Neuronal stem cell (in vitro differentiated cells): ENCODE data around the gene KCTD16.

Experiments
- DNase-seq: peaks from one replicate; pipeline ENCODE4 v3.0.0-alpha.2; 2013; ENCODE audit warnings: low spot score
- H2AFZ ChIP-seq: one replicate; pipeline ENCODE4 v1.6.1; 2013; ENCODE audit warnings: mild to moderate bottlenecking, low read length, inconsistent platforms
- H2AK5ac ChIP-seq: 2 replicates; pipeline ENCODE4 v1.6.1; 2013; ENCODE audit warnings: low read depth, mild to moderate bottlenecking, inconsistent platforms, low read length, moderate library complexity, mixed read lengths
- H2BK120ac ChIP-seq: 2 replicates; pipeline ENCODE4 v1.6.1; 2013; ENCODE audit warnings: low read depth, mild to moderate bottlenecking, inconsistent platforms, low read length, moderate library complexity, mixed read lengths
- H2BK12ac ChIP-seq: one replicate; pipeline ENCODE4 v1.6.1; 2013; ENCODE audit warnings: low read length, inconsistent platforms
- H2BK15ac ChIP-seq: 2 replicates; pipeline ENCODE4 v1.6.1; 2013; ENCODE audit warnings: mild to moderate bottlenecking, low read length, inconsistent platforms, mixed read lengths
- H2BK5ac ChIP-seq: one replicate; pipeline ENCODE4 v1.6.1; 2013; ENCODE audit warnings: inconsistent platforms, mild to moderate bottlenecking, low read length, moderate library complexity
- H3K14ac ChIP-seq: one replicate; pipeline ENCODE4 v1.6.1; 2013; ENCODE audit warnings: low read length, inconsistent platforms
- H3K18ac ChIP-seq: 2 replicates; pipeline ENCODE4 v1.6.1; 2013; ENCODE audit warnings: low read length, inconsistent platforms
- H3K23ac ChIP-seq: 2 replicates; pipeline ENCODE4 v1.6.1; 2013; ENCODE audit warnings: low read depth, mild to moderate bottlenecking, mixed read lengths, low read length, inconsistent platforms; ENCODE audit not compliant: poor library complexity
- H3K27ac ChIP-seq: replicated peaks from 3 replicates; pipeline ENCODE4 v1.5.1; 2013; ENCODE audit warnings: low read length, inconsistent platforms
- H3K27me3 ChIP-seq, 3 experiments: 2 replicates each; pipeline ENCODE4 v1.6.1; 2013; ENCODE audit warnings: low read length in 3 of 3, mild to moderate bottlenecking in 2 of 3, inconsistent platforms in 1 of 3, low read depth in 1 of 3, mixed read lengths in 1 of 3, moderate library complexity in 1 of 3; ENCODE audit not compliant: control insufficient read depth in 3 of 3, insufficient read depth in 3 of 3
- H3K36me3 ChIP-seq, 2 donors: replicated peaks in 1 of 2; 2 replicates each; pipeline ENCODE4 v1.6.1; 2013; ENCODE audit warnings: low read length in 2 of 2; ENCODE audit not compliant: control insufficient read depth in 2 of 2, insufficient read depth in 2 of 2
- H3K4ac ChIP-seq: 2 replicates; pipeline ENCODE4 v1.6.1; 2013; ENCODE audit warnings: inconsistent platforms, mild to moderate bottlenecking, low read length, moderate library complexity
- H3K4me1 ChIP-seq, 2 donors: 1 replicate in 1 of 2; 2 replicates in 1 of 2; pipeline ENCODE4 v1.6.1; 2013; ENCODE audit warnings: low read length in 2 of 2, low read depth in 1 of 2; ENCODE audit not compliant: control insufficient read depth in 2 of 2, insufficient read depth in 1 of 2
- H3K4me2 ChIP-seq: one replicate; pipeline ENCODE4 v1.6.1; 2013; ENCODE audit warnings: mild to moderate bottlenecking, low read length, inconsistent platforms; ENCODE audit not compliant: insufficient read depth, poor library complexity, severe bottlenecking
- H3K4me3 ChIP-seq, 2 donors: 2 replicates each; pipeline ENCODE4 v1.5.1; 2013; ENCODE audit warnings: low read length in 2 of 2, mild to moderate bottlenecking in 2 of 2, inconsistent platforms in 1 of 2, moderate library complexity in 1 of 2
- H3K79me1 ChIP-seq: one replicate; pipeline ENCODE4 v1.6.1; 2013; ENCODE audit warnings: low read depth, mild to moderate bottlenecking, inconsistent platforms, low read length, moderate library complexity
- H3K9ac ChIP-seq: one replicate; pipeline ENCODE4 v1.6.1; 2013; ENCODE audit warnings: mild to moderate bottlenecking, low read depth, low read length, inconsistent platforms; ENCODE audit not compliant: poor library complexity
- H3K9me3 ChIP-seq, 2 donors: replicated peaks in 1 of 2; 2 replicates each; pipeline versions ENCODE3 to v1.6.1; 2013; ENCODE audit warnings: low read length in 2 of 2, mild to moderate bottlenecking in 2 of 2, inconsistent platforms in 1 of 2, low read depth in 1 of 2, mixed read lengths in 1 of 2, moderate library complexity in 1 of 2; ENCODE audit not compliant: control insufficient read depth in 2 of 2, insufficient read depth in 1 of 2
- H4K8ac ChIP-seq: one replicate; pipeline ENCODE4 v1.6.1; 2013; ENCODE audit warnings: low read depth, mild to moderate bottlenecking, inconsistent platforms, low read length, moderate library complexity
- H4K91ac ChIP-seq: one replicate; pipeline ENCODE4 v1.6.1; 2013; ENCODE audit warnings: low read length, low read depth, mild to moderate bottlenecking, inconsistent platforms; ENCODE audit not compliant: poor library complexity
- WGBS, 2 donors: extraction: QIAGEN DNeasy Blood & Tissue Kit; methylation state at CpG; one replicate each; pipeline ENCODE4 v1.1.7; 2013; ENCODE audit warnings: missing lambda C conversion rate in 2 of 2, mixed read lengths in 1 of 2; ENCODE audit not compliant: insufficient read length in 2 of 2, insufficient replicate concordance in 1 of 2; ENCODE audit errors: extremely low coverage in 2 of 2; 5-methylcytosine and 5-hydroxymethylcytosine counted together

The KCTD16 gene

DNA sequence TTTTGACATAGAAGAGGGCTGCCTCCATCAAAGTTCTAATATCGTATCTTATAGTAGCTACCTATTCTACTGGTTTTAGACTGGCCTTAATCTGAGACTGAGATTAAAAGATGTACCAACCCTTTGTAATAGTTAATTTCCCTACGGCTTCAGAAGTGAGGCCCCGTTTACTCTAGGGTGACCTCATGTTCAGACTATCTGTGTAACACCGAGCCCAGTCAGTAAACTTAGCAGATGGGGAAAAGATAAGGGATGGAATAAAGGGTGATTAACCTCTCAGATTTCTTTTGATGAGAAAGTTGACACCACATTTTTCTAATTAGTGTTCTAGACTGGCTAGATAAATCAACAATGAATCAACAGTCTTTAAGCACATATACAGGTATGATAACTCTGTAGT, 283.1 kb downstream of the KCTD16 start:
- no peak overlapping the region for H3K14ac ChIP-seq
- no peak overlapping the region for H2AK5ac ChIP-seq
- H2BK12ac ChIP-seq: no peak overlapping the region
- no peak overlapping the region for H4K91ac ChIP-seq
- H3K36me3 ChIP-seq: no peaks in the 10 kb centered on the region
- H3K4me2 ChIP-seq: no peak overlapping the region
- H3K18ac ChIP-seq: no peak overlapping the region
- WGBS, 2 donors: no CpG with 5 or more reads among the region's 4 CpGs
- no peak overlapping the region for H3K9ac ChIP-seq
- no peak overlapping the region for H3K4me3 ChIP-seq
- no peak overlapping the region for H3K23ac ChIP-seq
- H3K27me3 ChIP-seq: no peaks in the 10 kb centered on the region
- no peak overlapping the region for H2BK5ac ChIP-seq
- no peak overlapping the region for H3K27ac ChIP-seq
- no peak overlapping the region for H3K4ac ChIP-seq
- no peaks in the 10 kb centered on the region for H3K79me1 ChIP-seq
- no peak overlapping the region for H2AFZ ChIP-seq
- no peaks in the 10 kb centered on the region for H3K9me3 ChIP-seq
- H3K4me1 ChIP-seq: peaks cover 0 to 4% of the 10 kb centered on the region in 2 donors
- H2BK15ac ChIP-seq: no peak overlapping the region
- no peak for DNase-seq
- no peak overlapping the region for H2BK120ac ChIP-seq
- H4K8ac ChIP-seq: no peak overlapping the region

GRCh38 chr5:144457160-144457559, 286.5 kb downstream of the KCTD16 start:
- no peak overlapping the region for H3K4ac ChIP-seq
- H4K91ac ChIP-seq: no peak overlapping the region
- no peak overlapping the region for H2BK120ac ChIP-seq
- H3K36me3 ChIP-seq: no peaks in the 10 kb centered on the region
- H2AK5ac ChIP-seq: no peak overlapping the region
- H3K18ac ChIP-seq: no peak overlapping the region
- H2BK15ac ChIP-seq: no peak overlapping the region
- DNase-seq: no peak
- H3K4me1 ChIP-seq: peaks cover 0 to 4% of the 10 kb centered on the region in 2 donors
- no peak overlapping the region for H3K14ac ChIP-seq
- H3K4me3 ChIP-seq: no peak overlapping the region
- no peak overlapping the region for H3K23ac ChIP-seq
- no peaks in the 10 kb centered on the region for H3K79me1 ChIP-seq
- no peak overlapping the region for H2AFZ ChIP-seq
- no peak overlapping the region for H4K8ac ChIP-seq
- no peak overlapping the region for H2BK12ac ChIP-seq
- H3K9ac ChIP-seq: no peak overlapping the region
- H3K9me3 ChIP-seq: no peaks in the 10 kb centered on the region
- WGBS, 2 donors: no CpG with 5 or more reads among the region's 3 CpGs
- H3K4me2 ChIP-seq: no peak overlapping the region
- no peaks in the 10 kb centered on the region for H3K27me3 ChIP-seq
- no peak overlapping the region for H2BK5ac ChIP-seq
- no peak overlapping the region for H3K27ac ChIP-seq

- H2AFZ ChIP-seq: no peak overlapping the region
- H3K14ac ChIP-seq: no peak overlapping the region
- peaks cover 0 to 4% of the 10 kb centered on the region in 2 donors for H3K4me1 ChIP-seq
- DNase-seq: no peak
- H3K27me3 ChIP-seq: no peaks in the 10 kb centered on the region
- H4K91ac ChIP-seq: no peak overlapping the region
- H3K9me3 ChIP-seq: no peaks in the 10 kb centered on the region
- no peak overlapping the region for H2AK5ac ChIP-seq
- peak overlapping the region; percentile 72 for H3K4ac ChIP-seq
- H2BK5ac ChIP-seq: no peak overlapping the region
- H3K79me1 ChIP-seq: no peaks in the 10 kb centered on the region
- no peak overlapping the region for H4K8ac ChIP-seq
- WGBS, 2 donors: no CpG with 5 or more reads among the region's 4 CpGs
- no peak overlapping the region for H2BK120ac ChIP-seq
- no peak overlapping the region for H3K4me2 ChIP-seq
- no peaks in the 10 kb centered on the region for H3K36me3 ChIP-seq
- H3K9ac ChIP-seq: no peak overlapping the region
- no peak overlapping the region for H2BK15ac ChIP-seq
- H3K18ac ChIP-seq: no peak overlapping the region
- no peak overlapping the region for H3K23ac ChIP-seq
- no peak overlapping the region for H2BK12ac ChIP-seq
- no peak overlapping the region for H3K27ac ChIP-seq
- H3K4me3 ChIP-seq: no peak overlapping the region
Measured at GRCh38 chr5:144458216-144458615, 287.5 kb downstream of the KCTD16 start.

- Histone ChIP-seq H2AFZ (no peak overlapping the region), H4K8ac (no peak overlapping the region), H3K79me1 (no peaks in the 10 kb centered on the region), H3K9ac (no peak overlapping the region), H3K14ac (no peak overlapping the region), H3K18ac (no peak overlapping the region), H3K4me2 (no peak overlapping the region), H2BK15ac (no peak overlapping the region), H3K4me1 (peaks cover 0 to 4% of the 10 kb centered on the region in 2 donors), H3K23ac (no peak overlapping the region), H3K27me3 (no peaks in the 10 kb centered on the region), H2BK12ac (no peak overlapping the region), H2BK120ac (no peak overlapping the region), H3K36me3 (no peaks in the 10 kb centered on the region), H3K4ac (no peak overlapping the region), H2AK5ac (no peak overlapping the region), H3K4me3 (no peak overlapping the region), H3K9me3 (no peaks in the 10 kb centered on the region), H3K27ac (no peak overlapping the region), H2BK5ac (no peak overlapping the region), H4K91ac (no peak overlapping the region)
- no CpG with 5 or more reads among the region's 1 CpG for whole genome bisulfite sequencing, 2 donors
- no peak for DNase-seq
Measured at GRCh38 chr5:144460600-144460999, 289.9 kb downstream of the KCTD16 start.
